Panc1 (cell line): ENCODE data around the gene AGAP1. TPM values are rescaled to one million over a fixed set of nuclear protein-coding genes. Genes with fewer than 3 reads are reported as not detected.

Source experiments
- ATAC-seq: fragments of 200-7000 bp; cut with Tn5 transposase; 2 replicates; pipeline ENCODE4 v1.9.1; 2020; ENCODE audit warnings: mild to moderate bottlenecking, moderate library complexity
- BruUV-seq: library from RNA; stranded (reverse); fragments of 400-500 nt; replicated peaks from 2 replicates; lab custom pipeline; 2021; lab: Mats Ljungman, UMichigan
- CTCF ChIA-PET: fragments of 300-600 bp; sonication (Branson Sonifier 250); formaldehyde crosslinking; loops from one replicate; lab custom pipeline; 2022; ENCODE audit warnings: antibody characterized with exemption; lab: Charles Lee
- POLR2A ChIA-PET: fragments of 300-600 bp; sonication (Branson Sonifier 250); formaldehyde crosslinking; loops from one replicate; lab custom pipeline; 2022; ENCODE audit warnings: antibody characterized with exemption; lab: Charles Lee
- DNase-seq: peaks from one replicate; pipeline ENCODE4 v3.0.0-alpha.2; 2010; ENCODE audit warnings: low read depth, low spot score
- H3K27ac ChIP-seq: 2 replicates; pipeline ENCODE4 v1.5.1; 2011; ENCODE audit warnings: mild to moderate bottlenecking, low read length, inconsistent platforms
- H3K27me3 ChIP-seq: fragments of 200-500 bp; sonication (Bioruptor generic); 2 replicates; pipeline ENCODE4 v1.6.0; 2014; ENCODE audit warnings: low read length, inconsistent platforms; ENCODE audit not compliant: control insufficient read depth, insufficient read depth
- H3K36me3 ChIP-seq: fragments of 200-500 bp; sonication (Bioruptor generic); 2 replicates; pipeline ENCODE4 v1.5.1; 2014; ENCODE audit warnings: inconsistent platforms, mild to moderate bottlenecking, low read length, moderate library complexity; ENCODE audit not compliant: control insufficient read depth, insufficient read depth
- H3K4me1 ChIP-seq: 2 replicates; pipeline ENCODE4 v1.5.1; 2011; ENCODE audit warnings: inconsistent platforms, mild to moderate bottlenecking, low read length, moderate library complexity; ENCODE audit not compliant: control insufficient read depth, insufficient read depth
- H3K4me3 ChIP-seq, 2 experiments: 2 replicates each; pipeline ENCODE4 v1.5.1; 2011 to 2012; ENCODE audit warnings: low read depth in 2 of 2, low read length in 2 of 2, mild to moderate bottlenecking in 2 of 2, inconsistent platforms in 1 of 2, moderate library complexity in 1 of 2
- H3K9me3 ChIP-seq: fragments of 200-500 bp; sonication (Bioruptor generic); 2 replicates; pipeline ENCODE4 v1.5.1; 2014; ENCODE audit warnings: low read depth, mild to moderate bottlenecking, inconsistent platforms, low read length, moderate library complexity; ENCODE audit not compliant: control insufficient read depth, insufficient read depth
- CTCF ChIP-seq: fragments of 450-650 bp; IDR thresholded peaks from 2 replicates; pipeline ENCODE4 v1.5.1; 2017; ENCODE audit warnings: mild to moderate bottlenecking
- POLR2AphosphoS5 ChIP-seq: IDR thresholded peaks from 2 replicates; pipeline ENCODE4 v1.6.1; 2012; ENCODE audit warnings: mild to moderate bottlenecking, low read depth, low read length, moderate library complexity
- REST ChIP-seq, 2 experiments: IDR thresholded peaks; 2 replicates each; pipeline ENCODE4 v1.6.1; 2011 to 2012; ENCODE audit warnings: low read depth in 2 of 2, control low read depth in 1 of 2, low read length in 1 of 2, mild to moderate bottlenecking in 1 of 2, moderate library complexity in 1 of 2; ENCODE audit not compliant: insufficient read depth in 1 of 2
- SIN3A ChIP-seq: IDR thresholded peaks from 2 replicates; pipeline ENCODE4 v1.6.1; 2012; ENCODE audit warnings: low read depth, mild to moderate bottlenecking, low read length, moderate library complexity, borderline replicate concordance; ENCODE audit not compliant: insufficient read depth
- TCF7L2 ChIP-seq: IDR thresholded peaks from 2 replicates; pipeline ENCODE4 v1.6.1; 2011; ENCODE audit warnings: mild to moderate bottlenecking, low read depth, low read length, inconsistent platforms
- in situ Hi-C: cut with HindIII; loops from 2 replicates; pipeline ENCODE4 v1.10.0; 2016; ENCODE audit warnings: low sequenced_read_pairs, low pct_unique_long_range_greater_than_20kb
- intact Hi-C: fragments of 100-400 bp; cut with micrococcal nuclease; formaldehyde crosslinking; loops from one replicate; pipeline ENCODE4 v1.10.0; 2022; ENCODE audit not compliant: unreplicated experiment
- total RNA-seq: library from RNA; stranded (reverse); gene quantifications from one replicate; pipeline ENCODE4 v1.2.1, GENCODE V29; 2021; ENCODE audit not compliant: unreplicated experiment

The AGAP1 gene
- total RNA-seq, 1 experiment from 2014 or later, result 38.9 TPM

DNA sequence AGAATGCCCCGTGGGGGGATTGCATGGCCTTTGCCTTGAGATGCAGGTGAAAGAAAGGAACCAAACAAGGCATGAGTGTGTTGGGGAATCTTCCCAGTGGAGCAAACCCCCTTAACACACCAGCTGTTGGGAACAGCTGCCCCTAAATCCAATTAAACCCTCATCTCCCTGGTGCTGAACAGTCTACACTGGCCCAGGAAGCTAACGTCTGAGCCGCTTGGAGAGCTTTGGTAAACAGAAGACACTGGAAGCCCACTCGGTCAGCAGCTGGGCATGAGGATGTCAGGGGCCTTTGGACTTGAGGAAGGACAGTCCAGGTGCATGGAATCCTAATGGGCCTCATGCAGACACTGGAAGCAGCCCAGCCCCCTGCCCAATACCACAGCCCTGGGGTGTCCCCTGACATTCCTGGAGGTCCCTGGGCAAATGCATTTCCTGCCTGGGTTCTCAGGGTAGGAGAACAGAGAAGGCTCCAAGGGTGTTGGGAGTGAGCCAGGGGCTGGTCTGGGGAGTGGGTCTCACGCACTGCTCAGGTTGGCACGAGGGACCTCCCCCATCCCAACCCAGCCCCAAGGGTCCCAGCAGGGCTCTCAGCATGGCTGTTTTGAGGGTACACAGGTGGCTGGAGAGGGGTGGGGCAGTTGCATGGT is 636.6 kb downstream of the AGAP1 start:
- no peak for TF ChIP-seq TCF7L2
- no peak for TF ChIP-seq SIN3A
- TF ChIP-seq CTCF, result no peak
- TF ChIP-seq REST (IDR thresholded peaks at IDR 0.05; ENCODE audit: insufficient read depth in 1 of 2, low read depth in 2 of 2, low read length in 1 of 2), result no peak
- no peak for TF ChIP-seq POLR2AphosphoS5
- DNase-seq (no peak), ATAC-seq (no peak)
- Histone ChIP-seq H3K4me3 (no peak overlapping the region), H3K27ac (no peak overlapping the region), H3K36me3 (no peaks in the 10 kb centered on the region), H3K4me1 (no peaks in the 10 kb centered on the region), H3K27me3 (no peaks in the 10 kb centered on the region), H3K9me3 (no peaks in the 10 kb centered on the region)
- in situ Hi-C loops, result no loop called here
- intact Hi-C loops, result no loop called here
- ChIA-PET CTCF (interaction anchor here (0.6 to 0.7 kb wide), 2 partner anchors 31 to 57 kb away, joined by 3 to 4 read pairs; no protein-coding TSS in a partner anchor), POLR2A (interaction anchor here (0.5 kb wide), 1 partner anchor 23 kb away, joined by 6 read pairs; no protein-coding TSS in a partner anchor)
- BruUV-seq, result no TSS peak

GRCh38 chr2:236131073-236131692 is 637.3 kb downstream of the AGAP1 start:
- no TSS peak for BruUV-seq
- CTCF ChIA-PET, result interaction anchor here (0.6 to 0.7 kb wide), 2 partner anchors 30 to 58 kb away, joined by 3 to 4 read pairs; no protein-coding TSS in a partner anchor
- in situ Hi-C loops, result no loop called here
- no peaks in the 10 kb centered on the region for H3K4me1 ChIP-seq
- intact Hi-C loops, result no loop called here
- no peaks in the 10 kb centered on the region for H3K27me3 ChIP-seq
- H3K9me3 ChIP-seq, result no peaks in the 10 kb centered on the region
- no peaks in the 10 kb centered on the region for H3K36me3 ChIP-seq
- POLR2A ChIA-PET, result interaction anchor here (0.5 kb wide), 1 partner anchor 24 kb away, joined by 6 read pairs; no protein-coding TSS in a partner anchor
- ATAC-seq (no peak), DNase-seq (no peak)
- TF ChIP-seq POLR2AphosphoS5 (no peak), SIN3A (no peak)
- H3K4me3 ChIP-seq, result no peak overlapping the region
- H3K27ac ChIP-seq, result no peak overlapping the region
